ENCODE measurements around the gene CELF1.

Gene CELF1

DNA sequence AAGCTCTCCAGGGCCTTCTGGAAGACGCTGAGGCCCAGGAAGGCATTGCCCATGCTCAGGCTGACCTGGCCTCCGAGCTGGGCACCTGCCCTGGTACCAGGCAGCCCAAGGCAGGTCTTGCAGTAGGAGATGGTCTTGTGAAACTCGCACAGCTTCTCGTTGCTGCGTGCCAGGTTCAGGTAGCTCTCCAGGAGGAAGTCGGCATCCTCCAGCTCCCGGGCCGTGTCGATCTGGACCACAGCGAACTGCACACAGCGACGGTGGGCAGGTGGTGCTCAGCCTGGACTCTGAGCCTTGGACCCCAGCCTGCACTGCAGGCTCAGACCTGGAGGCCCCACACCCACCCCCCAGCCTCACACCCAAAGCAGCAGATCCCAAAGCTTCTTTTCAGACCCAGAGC, 105.0 kb downstream of the CELF1 start:
- H3K4me1 ChIP-seq (ENCODE audit: control insufficient read depth in 1 of 2, insufficient read depth in 1 of 2, low read depth in 1 of 2, low read length in 1 of 2): no peaks in the 10 kb centered on the region
- no peak overlapping the region for H3K27ac ChIP-seq
- no peak for TF ChIP-seq CTCF (IDR thresholded peaks at IDR 0.05)
- H3K27me3 ChIP-seq: no peaks in the 10 kb centered on the region
- H3K36me3 ChIP-seq: no peaks in the 10 kb centered on the region
- H3K4me3 ChIP-seq (ENCODE audit: low read depth in 1 of 2, low read length in 1 of 2): no peak overlapping the region
- no peaks in the 10 kb centered on the region for H3K9me3 ChIP-seq

DNA sequence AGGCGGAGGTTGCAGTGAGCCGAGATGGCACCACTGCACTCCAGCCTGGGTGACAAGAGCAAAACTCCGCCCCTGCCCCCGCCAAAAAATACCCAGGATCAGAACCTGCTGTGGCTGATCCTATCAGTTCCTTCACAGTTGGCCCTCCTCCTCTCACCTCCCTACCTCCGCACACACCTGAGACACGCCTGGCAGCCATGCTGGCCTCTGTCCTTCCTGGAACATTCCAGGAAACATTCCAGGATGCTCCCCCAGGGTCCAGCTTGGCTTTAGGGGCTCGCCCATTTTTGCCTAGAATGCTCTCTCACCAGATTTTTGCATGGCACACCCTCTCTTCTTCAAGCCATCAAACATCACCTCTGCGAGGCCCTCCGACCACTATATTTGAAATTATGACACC, 106.1 kb downstream of the CELF1 start:
- H3K4me1 ChIP-seq (ENCODE audit: control insufficient read depth in 1 of 2, insufficient read depth in 1 of 2, low read depth in 1 of 2, low read length in 1 of 2): no peaks in the 10 kb centered on the region
- TF ChIP-seq CTCF (IDR thresholded peaks at IDR 0.05): no peak
- H3K27ac ChIP-seq: no peak overlapping the region
- no peaks in the 10 kb centered on the region for H3K9me3 ChIP-seq
- H3K36me3 ChIP-seq: no peaks in the 10 kb centered on the region
- no peak overlapping the region for H3K4me3 ChIP-seq (ENCODE audit: low read depth in 1 of 2, low read length in 1 of 2)
- no peaks in the 10 kb centered on the region for H3K27me3 ChIP-seq

- no peaks in the 10 kb centered on the region for H3K36me3 ChIP-seq
- H3K27ac ChIP-seq: no peak overlapping the region
- no peak overlapping the region for H3K4me3 ChIP-seq (ENCODE audit: low read depth in 1 of 2, low read length in 1 of 2)
- no peak for TF ChIP-seq CTCF (IDR thresholded peaks at IDR 0.05)
- H3K9me3 ChIP-seq: no peaks in the 10 kb centered on the region
- H3K27me3 ChIP-seq: no peaks in the 10 kb centered on the region
- no peaks in the 10 kb centered on the region for H3K4me1 ChIP-seq (ENCODE audit: control insufficient read depth in 1 of 2, insufficient read depth in 1 of 2, low read depth in 1 of 2, low read length in 1 of 2)
Measured at GRCh38 chr11:47445840-47446239, 107.1 kb downstream of the CELF1 start.

DNA sequence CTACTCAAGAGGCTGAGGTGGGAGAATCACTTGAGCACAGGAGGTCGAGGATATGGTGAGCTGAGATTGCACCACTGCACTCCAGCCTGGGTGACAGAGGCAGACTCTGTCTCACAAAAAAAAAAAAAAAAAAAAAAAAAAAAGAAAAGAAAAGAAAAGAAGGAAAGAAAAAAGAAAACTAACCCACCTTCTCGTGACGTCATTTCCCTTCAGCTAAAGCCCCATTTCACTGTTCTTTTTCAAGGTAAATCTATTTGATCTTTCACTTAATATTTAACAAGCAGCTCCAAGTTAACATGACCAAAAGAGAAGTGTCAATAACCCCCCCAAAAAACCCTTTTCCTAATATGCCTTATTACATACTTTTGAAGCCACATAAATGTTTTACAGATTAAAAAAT, 109.1 kb downstream of the CELF1 start:
- H3K4me1 ChIP-seq (ENCODE audit: control insufficient read depth in 1 of 2, insufficient read depth in 1 of 2, low read depth in 1 of 2, low read length in 1 of 2): no peaks in the 10 kb centered on the region
- no peak overlapping the region for H3K4me3 ChIP-seq (ENCODE audit: low read depth in 1 of 2, low read length in 1 of 2)
- no peaks in the 10 kb centered on the region for H3K27me3 ChIP-seq
- TF ChIP-seq CTCF (IDR thresholded peaks at IDR 0.05): no peak
- no peak overlapping the region for H3K27ac ChIP-seq
- H3K36me3 ChIP-seq: no peaks in the 10 kb centered on the region
- no peaks in the 10 kb centered on the region for H3K9me3 ChIP-seq

DNA sequence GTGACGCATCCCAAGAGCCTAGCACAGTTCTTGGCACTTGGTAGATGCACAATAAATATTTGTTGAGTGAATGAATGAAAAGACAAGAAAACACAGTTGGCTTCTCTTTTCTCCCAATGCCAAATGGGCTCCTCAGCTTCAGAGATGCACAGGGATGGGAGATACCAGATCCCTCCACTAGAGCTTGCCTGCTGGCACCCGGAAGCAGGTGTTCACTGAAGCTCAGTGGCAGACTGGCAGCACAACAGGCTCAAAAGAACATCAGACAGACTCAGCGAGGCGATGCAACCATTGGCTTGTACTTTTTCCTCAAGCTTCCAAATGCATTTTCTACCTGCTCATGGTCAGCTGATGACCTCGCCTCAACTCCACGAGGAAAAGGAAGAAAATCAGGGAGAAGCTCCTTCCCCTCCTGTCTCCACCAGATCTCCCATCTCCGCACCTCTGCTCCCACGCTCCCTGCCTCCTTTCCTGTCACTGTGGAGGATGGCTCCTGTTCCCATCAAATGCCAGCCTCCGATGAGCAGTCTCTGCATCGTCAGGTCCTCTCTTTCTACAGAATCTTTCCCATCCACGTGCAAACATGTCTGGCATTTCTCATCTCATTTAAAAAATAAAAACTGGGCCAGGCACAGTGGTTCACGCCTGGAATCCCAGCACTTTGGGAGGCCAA, 109.8 kb downstream of the CELF1 start:
- no peaks in the 10 kb centered on the region for H3K4me1 ChIP-seq (ENCODE audit: control insufficient read depth in 1 of 2, insufficient read depth in 1 of 2, low read depth in 1 of 2, low read length in 1 of 2)
- H3K4me3 ChIP-seq (ENCODE audit: low read depth in 1 of 2, low read length in 1 of 2): no peak overlapping the region
- H3K27me3 ChIP-seq: no peaks in the 10 kb centered on the region
- H3K27ac ChIP-seq: no peak overlapping the region
- no peak for TF ChIP-seq CTCF (IDR thresholded peaks at IDR 0.05)
- no peaks in the 10 kb centered on the region for H3K36me3 ChIP-seq
- no peaks in the 10 kb centered on the region for H3K9me3 ChIP-seq
